ENCODE measurements around the gene CKMT2.
"Not testable (repeated sequence)": the region's sequence is repeated elsewhere in the genome, so short reads cannot be mapped to it uniquely, and the experiment has no call there.

Gene CKMT2

DNA sequence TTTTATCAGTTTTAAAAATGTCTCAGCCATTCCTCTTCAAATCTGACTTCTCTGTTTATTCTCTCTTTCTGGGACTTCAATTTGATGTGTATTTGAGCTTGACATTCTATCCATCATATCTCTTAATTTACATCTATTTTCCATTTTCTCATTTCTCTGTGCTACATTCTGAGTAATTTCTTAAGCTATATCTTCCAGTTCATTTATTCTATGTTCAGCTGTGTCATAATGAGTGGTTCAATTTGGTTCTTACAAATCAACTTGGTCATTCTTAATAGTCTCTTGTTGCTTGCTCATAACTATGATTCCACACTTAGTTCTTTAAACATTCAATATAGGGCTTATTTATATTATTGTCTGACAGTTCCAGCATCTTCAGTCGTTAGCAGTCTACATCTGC, 16.9 kb downstream of the CKMT2 start:
- no peak for DNase-seq (ENCODE audit: low spot score)
- no peak for FAIRE-seq

DNA sequence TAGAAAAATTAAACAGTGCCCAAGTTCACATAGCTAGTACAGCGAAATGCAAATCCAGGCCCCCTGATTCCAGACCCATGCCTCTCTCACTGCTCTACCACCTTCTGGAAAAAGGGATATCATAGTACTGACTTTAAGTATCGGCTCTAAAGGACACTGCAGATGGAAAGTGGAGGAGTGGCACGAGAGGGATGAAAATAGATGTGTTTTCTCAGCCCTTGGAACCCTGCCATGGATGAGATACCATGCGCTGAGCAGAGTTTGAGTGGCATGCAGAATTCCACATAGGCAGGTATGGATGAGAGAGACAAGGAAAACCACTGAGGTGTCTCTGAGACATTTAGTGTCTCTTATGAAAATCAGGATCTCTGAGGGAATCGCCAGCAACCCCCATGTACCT, 18.8 kb downstream of the CKMT2 start:
- DNase-seq (ENCODE audit: low spot score) (no peak), FAIRE-seq (no peak)

DNA sequence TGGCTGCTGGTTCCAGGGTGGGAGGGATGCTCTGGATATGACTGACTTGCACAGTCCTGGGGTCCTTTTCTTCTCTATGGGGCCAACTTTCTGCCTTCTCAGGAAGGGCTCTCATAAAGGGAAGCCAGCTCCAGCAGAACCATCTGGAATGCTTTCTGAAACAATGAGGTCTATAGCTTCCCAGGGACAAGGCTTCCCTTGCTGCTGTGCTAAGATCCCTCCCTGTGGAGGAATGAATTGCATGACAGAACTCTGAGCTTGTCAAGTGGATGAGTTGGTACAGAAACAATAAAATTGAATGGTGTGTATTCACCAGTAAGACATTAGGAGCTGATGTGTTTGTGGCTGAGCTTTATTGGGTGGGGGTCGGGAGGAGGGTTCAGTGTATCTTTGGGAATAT, 19.8 kb downstream of the CKMT2 start:
- FAIRE-seq (no peak), DNase-seq (ENCODE audit: low spot score) (no peak)

DNA sequence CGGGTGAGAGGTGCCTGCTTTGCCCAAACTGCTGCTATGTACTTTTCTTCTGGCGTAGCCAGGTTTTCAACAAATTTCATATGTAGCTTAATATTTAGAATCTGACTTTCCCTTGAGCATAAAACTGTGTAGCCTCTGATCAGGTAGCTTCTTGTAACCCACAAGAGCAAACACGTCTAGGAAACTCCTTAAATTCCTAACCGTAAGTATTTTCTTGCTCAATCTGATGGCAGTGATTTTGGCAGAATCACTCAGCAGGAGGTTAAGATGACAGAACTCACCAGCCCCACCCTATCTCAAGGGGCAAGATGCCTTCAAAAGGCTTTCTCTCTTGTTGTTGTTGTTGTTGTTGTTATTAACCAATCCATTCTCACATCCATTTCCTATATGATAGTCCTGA, 20.8 kb downstream of the CKMT2 start:
- DNase-seq (ENCODE audit: low spot score) (no peak), FAIRE-seq (no peak)

DNA sequence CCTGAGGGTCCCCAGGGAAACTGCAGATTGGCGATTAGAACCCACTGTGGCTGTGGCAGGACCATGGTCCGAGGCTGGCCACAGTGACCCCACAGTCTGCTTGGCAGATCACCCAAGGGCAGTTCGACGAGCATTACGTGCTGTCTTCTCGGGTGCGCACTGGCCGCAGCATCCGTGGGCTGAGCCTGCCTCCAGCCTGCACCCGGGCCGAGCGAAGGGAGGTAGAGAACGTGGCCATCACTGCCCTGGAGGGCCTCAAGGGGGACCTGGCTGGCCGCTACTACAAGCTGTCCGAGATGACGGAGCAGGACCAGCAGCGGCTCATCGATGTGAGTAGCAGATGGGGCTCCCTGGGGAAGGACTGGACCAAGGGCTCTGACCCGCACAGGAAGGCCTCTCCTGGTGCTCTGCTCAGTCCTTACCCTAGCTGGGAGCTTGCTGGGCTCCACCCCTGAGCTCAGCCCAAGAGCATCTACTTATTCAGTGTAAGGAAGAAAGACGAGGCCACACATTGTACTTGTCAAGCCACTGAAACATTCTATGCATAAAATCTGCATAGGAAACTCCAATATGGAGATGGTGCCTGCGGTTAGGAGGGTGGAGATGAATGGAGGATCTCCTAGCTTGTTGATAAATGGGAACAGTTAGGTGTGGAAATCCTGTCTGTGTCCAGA, 21.9 kb downstream of the CKMT2 start:
- DNase-seq (ENCODE audit: low spot score) (no peak), FAIRE-seq (no peak)

DNA sequence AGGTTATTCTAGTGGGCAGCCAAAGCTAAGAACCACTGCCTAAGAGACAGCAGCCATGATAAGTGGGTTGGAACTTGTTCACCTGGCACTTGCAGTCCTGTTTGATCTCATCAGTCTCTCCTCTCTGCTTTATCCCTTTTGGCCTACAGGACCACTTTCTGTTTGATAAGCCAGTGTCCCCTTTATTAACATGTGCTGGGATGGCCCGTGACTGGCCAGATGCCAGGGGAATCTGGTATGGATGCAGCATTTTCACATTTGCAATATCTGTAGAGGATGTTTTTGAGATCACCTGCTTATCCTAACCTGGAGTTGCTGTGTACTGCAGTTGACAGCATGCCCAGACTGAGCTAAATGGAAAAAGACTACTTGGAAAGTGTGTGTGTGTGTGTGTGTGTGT, 23.6 kb downstream of the CKMT2 start:
- DNase-seq (ENCODE audit: low spot score) (no peak), FAIRE-seq (no peak)

DNA sequence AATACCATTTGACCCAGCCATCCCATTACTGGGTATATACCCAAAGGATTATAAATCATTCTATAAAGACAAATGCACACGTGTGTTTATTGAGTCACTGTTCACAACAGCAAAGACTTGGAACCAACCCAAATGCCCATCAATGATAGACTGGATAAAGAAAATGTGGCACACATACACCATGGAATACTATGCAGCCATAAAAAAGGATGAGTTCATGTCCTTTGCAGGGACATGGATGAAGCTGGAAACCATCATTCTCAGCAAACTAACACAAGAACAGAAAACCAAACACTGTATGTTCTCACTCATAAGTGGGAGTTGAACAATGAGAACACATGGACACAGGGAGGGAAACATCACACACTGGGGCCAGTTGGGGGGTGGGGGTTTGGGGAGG, 29.7 kb downstream of the CKMT2 start:
- FAIRE-seq; DNase-seq (ENCODE audit: low spot score): not testable (repeated sequence)

DNA sequence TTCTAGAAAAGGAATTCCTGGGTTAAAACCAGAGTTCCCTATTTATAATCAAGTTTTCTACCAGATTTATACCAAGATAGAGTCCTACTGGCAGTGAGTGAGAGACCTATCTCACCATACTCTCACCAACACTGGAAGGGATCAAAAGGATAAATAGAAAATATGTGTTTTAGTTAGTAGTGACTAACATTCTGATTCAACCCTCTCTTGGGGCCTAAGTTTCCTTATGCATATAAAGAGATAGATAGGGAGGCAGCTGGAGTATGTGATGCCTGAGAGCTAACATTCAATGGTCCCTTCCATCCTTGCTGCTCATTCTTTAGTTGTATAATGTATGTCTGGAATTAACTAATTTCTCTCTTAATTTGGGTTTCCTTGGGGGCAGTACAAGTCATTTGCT, 32.0 kb downstream of the CKMT2 start:
- no peak for FAIRE-seq
- DNase-seq (ENCODE audit: low spot score), result no peak

DNA sequence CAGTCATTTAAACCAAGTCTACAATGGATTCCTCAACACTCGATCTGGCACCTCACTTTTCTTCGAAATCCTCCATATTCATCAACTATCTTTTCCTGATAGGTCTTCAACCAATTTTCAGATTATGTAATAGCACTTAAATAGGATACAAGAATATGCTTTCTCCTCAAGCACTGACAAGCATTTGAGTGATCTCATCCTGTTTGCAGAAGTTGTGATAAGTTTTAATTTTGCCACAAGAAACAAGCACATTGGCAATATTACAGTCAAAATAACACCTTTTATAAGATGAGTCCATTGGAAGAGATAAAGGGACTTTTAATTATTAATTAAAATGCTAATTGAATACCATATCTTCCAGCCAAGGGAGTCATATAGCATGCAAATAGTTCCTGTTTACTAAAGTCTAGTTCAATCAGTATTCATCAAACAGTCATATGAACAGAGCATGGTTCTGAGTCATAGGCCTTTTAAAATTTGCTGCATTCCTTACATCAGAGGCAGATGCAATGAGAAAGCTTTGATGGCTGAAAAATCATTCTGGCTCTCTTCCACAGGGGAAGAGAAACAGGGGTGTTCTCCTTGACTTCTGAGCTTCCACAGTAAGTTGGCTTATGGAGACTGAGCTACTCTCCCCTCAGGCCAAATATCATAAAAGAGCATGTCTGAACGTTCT, 35.5 kb downstream of the CKMT2 start:
- DNase-seq (ENCODE audit: low spot score), result peak; percentile 42
- no peak for FAIRE-seq

DNA sequence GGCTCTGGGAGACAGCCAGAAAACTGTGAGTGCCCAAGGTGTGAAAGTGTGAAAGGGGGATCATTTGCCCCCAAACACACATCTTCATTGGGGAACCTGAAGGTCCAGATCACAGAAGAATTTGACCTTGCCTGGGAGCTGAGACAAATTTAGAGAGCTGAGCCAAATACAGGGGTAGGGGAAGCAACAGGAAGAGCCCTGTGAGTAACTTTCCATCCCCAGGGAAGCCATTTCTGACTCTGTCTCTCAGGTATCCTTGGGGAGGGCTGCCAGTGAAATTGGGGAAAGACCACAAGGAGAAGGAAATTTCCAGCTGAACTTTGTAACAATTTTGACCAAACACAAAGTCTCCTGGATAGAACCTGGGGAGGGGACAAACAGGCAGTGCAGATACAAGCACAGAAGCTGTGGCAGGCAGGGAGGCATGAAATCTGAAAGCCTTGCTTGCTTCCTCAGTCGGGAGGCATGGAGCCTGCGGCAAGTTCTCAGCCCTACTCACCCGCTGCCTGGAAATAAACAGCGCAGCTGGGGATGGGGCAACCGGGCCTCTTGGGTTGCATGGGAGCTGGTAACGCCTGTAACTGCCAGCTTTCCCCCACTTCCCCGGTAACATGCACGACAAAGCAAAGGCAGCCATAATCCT, 36.8 kb downstream of the CKMT2 start:
- DNase-seq (ENCODE audit: low spot score), result no peak

DNA sequence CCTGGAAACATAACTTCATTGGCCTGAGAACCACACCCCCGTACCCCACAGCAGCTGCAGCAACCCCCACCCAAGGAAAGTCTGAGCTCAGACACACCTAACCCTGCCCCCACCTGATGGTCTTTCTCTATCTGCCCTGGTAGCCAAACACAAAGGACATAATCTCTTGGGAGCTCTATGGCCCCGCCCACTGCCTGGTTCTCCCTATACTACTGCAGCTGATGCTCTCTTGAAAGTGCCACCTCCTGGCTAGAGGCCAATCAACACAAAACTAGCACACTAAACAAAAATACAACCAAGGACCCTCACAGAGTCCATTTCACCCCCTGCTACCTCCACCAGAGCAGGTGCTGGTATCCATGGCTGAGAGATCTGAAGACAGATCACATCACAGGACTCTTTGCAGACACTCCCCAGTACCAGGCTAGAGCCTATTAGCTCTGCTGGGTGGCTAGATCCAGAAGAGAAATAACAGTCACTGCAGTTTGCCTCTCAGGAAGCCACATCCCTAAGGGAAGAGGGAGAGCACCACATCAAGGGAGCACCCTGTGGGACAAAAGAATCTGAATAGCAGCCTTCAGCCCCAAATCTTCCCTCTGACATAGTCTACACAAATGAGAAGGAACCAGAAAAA, 37.4 kb downstream of the CKMT2 start:
- DNase-seq (ENCODE audit: low spot score); FAIRE-seq: not testable (repeated sequence)

More for the DNA sequence above, 36.8 kb downstream of the CKMT2 start:
- FAIRE-seq, result no peak

DNA sequence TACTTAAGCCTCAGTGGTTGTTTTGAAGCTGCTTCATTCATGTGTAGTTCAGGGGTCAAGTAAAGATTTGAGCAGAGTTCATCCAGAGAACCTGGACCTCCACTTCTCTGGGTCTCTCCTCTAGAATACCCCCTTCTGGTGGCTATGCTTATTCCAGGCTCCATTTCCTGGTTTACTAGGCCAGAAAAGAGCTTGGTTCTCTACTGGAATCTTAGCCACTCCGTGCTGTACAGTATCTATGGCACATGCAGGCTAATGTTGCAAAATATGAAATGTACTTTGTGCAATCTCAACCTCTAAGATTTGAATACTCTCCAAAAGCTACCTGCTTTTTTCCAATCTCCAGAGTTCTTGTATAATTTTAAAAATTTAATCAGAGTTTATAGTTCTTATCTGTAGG, 50.9 kb downstream of the CKMT2 start:
- FAIRE-seq (no peak), DNase-seq (ENCODE audit: low spot score) (no peak)

DNA sequence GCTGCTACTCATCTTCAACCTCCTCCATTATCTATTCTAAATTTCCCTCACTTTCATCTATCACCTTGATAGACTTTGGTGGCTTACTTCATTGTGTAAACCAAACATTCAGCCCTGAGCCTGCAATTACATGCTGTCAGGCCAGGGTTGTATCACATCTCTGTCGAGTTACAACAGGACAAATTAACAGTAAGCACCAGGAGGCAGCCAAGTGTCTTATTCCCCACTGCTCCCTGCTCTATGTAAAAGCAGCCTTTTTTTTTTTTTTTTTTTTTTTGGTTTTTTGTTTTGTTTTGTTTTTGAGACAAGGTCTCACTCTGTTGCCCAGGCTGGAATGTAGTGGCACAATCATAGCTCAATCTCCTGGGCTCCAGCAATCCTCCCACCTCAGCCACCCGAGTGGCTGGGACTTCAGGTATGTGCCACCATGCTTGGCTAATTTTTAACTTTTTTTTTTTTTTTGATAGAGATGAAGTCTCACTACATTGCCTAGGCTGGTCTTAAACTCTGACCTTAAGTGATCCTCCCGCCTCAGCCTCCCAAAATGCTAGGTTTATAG, 53.0 kb downstream of the CKMT2 start:
- no peak for FAIRE-seq
- DNase-seq (ENCODE audit: low spot score), result no peak

DNA sequence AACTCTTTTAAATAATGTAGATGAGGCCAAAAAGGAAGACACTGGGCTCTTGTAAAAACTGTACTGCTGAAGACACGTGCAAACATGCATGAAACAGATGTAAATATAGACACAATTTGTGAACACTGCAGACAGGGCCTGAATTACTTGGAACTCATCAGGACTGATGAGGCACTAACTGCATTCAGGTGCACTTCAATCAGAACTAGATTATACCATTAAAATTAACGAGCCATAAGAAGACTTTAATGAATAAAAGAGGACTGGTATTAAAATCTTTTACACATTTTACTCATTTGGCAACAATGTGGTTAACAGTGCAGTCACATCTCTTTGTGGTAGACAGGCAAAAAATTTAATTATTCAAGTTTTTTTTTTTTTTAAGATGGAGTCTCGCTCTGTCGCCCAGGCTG, 54.9 kb downstream of the CKMT2 start:
- no peak for FAIRE-seq
- DNase-seq (ENCODE audit: low spot score), result no peak

DNA sequence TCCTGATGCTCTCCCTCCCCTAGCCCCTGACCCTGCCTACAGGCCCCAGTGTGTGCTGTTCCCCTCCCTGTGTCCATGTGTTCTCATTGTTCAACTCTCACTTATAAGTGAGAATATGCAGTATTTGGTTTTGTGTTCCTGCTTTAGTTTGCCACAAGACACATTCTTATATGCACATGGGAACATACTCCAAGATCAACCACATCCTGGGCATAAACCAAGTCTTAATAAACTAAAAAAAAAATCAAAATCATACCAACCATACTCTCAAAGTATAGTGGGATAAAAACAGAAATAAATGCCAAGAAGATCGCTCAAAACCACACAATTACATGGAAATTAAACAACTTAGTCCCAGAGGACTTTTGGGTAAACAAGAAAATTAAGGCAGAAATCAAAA, 57.0 kb downstream of the CKMT2 start:
- DNase-seq (ENCODE audit: low spot score) (no peak), FAIRE-seq (no peak)

DNA sequence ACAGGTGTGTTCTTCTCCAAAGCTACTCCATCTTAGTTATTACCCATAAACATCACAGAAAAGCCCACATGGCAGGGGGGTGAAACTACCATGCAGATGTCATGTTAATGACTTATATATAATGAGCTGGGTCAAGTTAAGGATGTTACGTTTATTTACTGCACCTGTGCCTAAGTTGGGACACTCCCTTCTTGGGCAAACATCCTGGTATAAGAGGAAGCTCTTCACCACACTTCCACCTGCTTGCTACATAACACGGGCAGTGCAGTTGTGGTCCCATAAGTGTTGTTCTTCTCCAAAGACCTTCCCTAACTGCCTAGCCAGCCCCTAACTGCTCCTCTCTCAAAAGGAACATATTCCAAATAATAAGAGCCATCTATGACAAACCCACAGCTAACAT, 59.0 kb downstream of the CKMT2 start:
- no peak for FAIRE-seq
- no peak for DNase-seq (ENCODE audit: low spot score)

DNA sequence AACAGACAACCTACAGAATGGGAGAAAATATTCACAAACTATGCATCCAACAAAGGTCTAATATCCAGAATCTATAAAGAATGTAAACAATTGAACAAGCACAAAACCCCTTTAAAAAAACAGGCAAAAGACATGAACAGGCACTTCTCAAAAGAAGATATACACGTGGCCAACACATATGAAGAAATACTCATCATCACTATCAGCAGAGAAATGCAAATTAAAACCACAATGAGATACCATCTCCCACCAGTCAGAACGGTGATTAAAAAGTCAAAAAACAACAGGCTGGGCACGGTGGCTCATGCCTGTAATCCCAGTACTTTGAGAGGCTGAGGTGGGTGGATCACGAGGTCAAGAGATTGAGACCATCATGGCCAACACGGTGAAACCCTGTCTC, 60.9 kb downstream of the CKMT2 start:
- FAIRE-seq; DNase-seq (ENCODE audit: low spot score): not testable (repeated sequence)

DNA sequence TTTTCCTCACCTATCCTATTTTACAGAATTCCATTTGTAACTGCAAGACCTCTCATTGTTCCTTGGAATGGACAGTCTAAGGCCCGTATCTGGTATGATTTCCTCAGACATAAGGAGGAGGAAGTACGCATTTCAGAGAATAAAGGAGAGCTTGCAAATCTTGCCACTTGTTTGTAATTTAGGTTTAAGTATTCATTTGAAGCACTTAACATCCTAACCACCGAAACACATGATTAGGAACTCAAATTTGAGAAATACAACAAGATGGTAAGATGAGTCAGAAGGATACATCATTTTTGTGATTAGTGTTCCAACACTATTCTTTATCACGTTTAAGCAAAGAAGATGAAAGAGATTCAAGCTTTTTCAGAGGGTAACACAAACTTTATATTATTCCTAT, 64.4 kb downstream of the CKMT2 start:
- DNase-seq (ENCODE audit: low spot score) (no peak), FAIRE-seq (no peak)

DNA sequence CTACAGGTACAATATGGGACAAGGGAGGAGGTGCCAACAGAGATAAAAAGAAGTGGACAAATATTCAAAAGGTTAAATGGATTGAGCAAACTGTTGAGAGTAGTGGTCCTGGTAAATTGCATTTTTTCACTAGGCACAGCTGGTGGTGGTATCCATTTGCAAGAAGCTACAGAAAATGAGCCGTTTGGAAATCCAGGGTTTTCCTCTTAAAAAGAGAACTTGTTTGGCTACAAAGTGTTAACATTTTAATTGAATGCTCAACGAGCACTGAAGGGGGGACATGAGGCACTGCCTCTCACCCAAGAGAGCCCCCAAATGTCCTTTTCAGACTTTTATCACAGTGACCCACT, 67.8 kb downstream of the CKMT2 start:
- DNase-seq (ENCODE audit: low spot score), result no peak
- FAIRE-seq, result no peak

DNA sequence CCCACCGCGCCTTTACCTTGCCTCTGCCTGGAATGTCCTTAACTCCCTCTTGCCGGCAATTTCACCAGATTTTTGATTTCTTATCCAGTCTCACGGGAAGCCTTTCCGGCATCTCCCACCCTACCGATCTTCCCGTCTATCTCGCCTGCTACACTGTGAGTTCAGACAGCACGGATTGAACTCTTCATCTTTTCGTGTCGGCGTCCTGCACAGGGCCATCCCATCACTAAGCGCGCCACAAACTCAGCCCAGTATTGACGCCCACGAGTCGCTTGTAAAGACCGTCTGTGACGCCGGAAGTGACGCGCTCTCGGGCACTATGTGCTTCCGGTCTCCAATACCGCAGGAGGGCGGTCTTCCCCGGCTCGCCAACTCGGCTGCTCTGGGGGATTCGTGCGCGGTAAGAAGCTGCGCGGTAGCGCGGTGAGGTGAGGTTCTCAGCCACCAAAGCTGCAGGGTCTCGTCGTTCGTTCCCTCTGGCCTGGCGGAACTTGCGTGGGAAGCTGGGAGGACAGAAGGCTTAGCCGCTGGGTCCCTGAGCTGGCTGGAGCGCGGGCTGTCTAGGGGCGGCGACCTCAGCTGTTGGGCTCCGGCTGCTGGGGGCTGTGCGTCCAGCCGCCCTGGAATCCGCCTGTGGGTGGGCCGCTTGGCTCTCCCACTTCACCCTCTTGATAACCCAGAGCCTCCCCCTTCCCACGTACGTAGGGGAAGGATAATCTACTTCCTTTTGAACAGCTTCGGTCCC, 68.3 kb downstream of the CKMT2 start, which contains the start of gene ZCCHC9:
TSS of gene ZCCHC9 (plus strand) at position 317 of the 745 bp plus-strand sequence. CDS start 3,171 bp downstream, outside the sequence.
- FAIRE-seq (peak; percentile 93), DNase-seq (ENCODE audit: low spot score) (peak; percentile 92)

DNA sequence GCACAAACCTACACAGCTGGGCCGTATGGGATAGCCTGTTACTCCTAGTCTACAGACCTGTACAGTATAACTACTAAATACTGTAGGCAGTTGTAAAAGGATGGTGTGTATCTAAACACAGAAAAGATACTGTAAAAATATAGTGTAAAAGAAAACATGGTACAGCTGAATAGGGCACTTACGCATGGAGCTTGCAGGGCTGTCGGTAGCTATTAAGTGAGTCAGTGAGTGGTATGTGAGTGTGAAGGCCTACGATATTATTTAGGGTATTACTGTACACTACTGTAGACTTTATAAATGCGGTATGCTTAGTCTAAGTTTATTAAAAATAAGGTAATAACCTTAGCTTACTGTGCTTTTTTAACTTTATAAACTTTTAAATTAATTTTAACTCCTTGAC, 69.5 kb downstream of the CKMT2 start:
- DNase-seq (ENCODE audit: low spot score) (no peak), FAIRE-seq (no peak)
